ENCODE measurements around the gene SUCLG2.
A peak's percentile ranks its signal among the peaks of the same experiment; 100 is the strongest.

SUCLG2 gene

GRCh38 chr3:67384760-67385397 is 269.5 kb downstream of the SUCLG2 start:
- peak; percentile 60 for TF ChIP-seq CTCF (IDR thresholded peaks at IDR 0.05; ENCODE audit: control insufficient read depth, insufficient read depth, low read depth, low read length, missing control alignments)
- no peak for DNase-seq (ENCODE audit: low read depth)

GRCh38 chr3:67384016-67384415 is 270.4 kb downstream of the SUCLG2 start:
- no peak for TF ChIP-seq CTCF (IDR thresholded peaks at IDR 0.05; ENCODE audit: control insufficient read depth, insufficient read depth, low read depth, low read length, missing control alignments)
- no peak overlapping the region for H3K4me3 ChIP-seq (ENCODE audit: control insufficient read depth, low read depth, low read length)
- no peak for DNase-seq (ENCODE audit: low read depth)

More at GRCh38 chr3:67384760-67385397, 269.5 kb downstream of the SUCLG2 start:
- no peak overlapping the region for H3K4me3 ChIP-seq (ENCODE audit: control insufficient read depth, low read depth, low read length)

GRCh38 chr3:67383379-67383778 is 271.0 kb downstream of the SUCLG2 start:
- H3K4me3 ChIP-seq (ENCODE audit: control insufficient read depth, low read depth, low read length), result no peak overlapping the region
- no peak for TF ChIP-seq CTCF (IDR thresholded peaks at IDR 0.05; ENCODE audit: control insufficient read depth, insufficient read depth, low read depth, low read length, missing control alignments)
- DNase-seq (ENCODE audit: low read depth), result no peak

GRCh38 chr3:67382536-67382935 is 271.9 kb downstream of the SUCLG2 start:
- no peak overlapping the region for H3K4me3 ChIP-seq (ENCODE audit: control insufficient read depth, low read depth, low read length)
- no peak for DNase-seq (ENCODE audit: low read depth)
- no peak for TF ChIP-seq CTCF (IDR thresholded peaks at IDR 0.05; ENCODE audit: control insufficient read depth, insufficient read depth, low read depth, low read length, missing control alignments)

- no peak overlapping the region for H3K4me3 ChIP-seq (ENCODE audit: control insufficient read depth, low read depth, low read length)
- no peak for DNase-seq (ENCODE audit: low read depth)
- peak; percentile 64 for TF ChIP-seq CTCF (IDR thresholded peaks at IDR 0.05; ENCODE audit: control insufficient read depth, insufficient read depth, low read depth, low read length, missing control alignments)
These were observed 272.6 kb downstream of the SUCLG2 start for GRCh38 chr3:67381667-67382272.

GRCh38 chr3:67380118-67380517 is 274.3 kb downstream of the SUCLG2 start:
- no peak for TF ChIP-seq CTCF (IDR thresholded peaks at IDR 0.05; ENCODE audit: control insufficient read depth, insufficient read depth, low read depth, low read length, missing control alignments)
- H3K4me3 ChIP-seq (ENCODE audit: control insufficient read depth, low read depth, low read length), result no peak overlapping the region
- no peak for DNase-seq (ENCODE audit: low read depth)
